ENCODE results near the gene ZNF782. TPM values are rescaled to one million over a fixed set of nuclear protein-coding genes. Genes with fewer than 3 reads are reported as not detected.
"Not testable (repeated sequence)": the region's sequence is repeated elsewhere in the genome, so short reads cannot be mapped to it uniquely, and the experiment has no call there.

Gene ZNF782
- total RNA-seq, 1 donor from 2014 or later, result 41.2 TPM

- no peak for DNase-seq
Measured at GRCh38 chr9:96852676-96853075, 1.6 kb downstream of the ZNF782 start.

DNA sequence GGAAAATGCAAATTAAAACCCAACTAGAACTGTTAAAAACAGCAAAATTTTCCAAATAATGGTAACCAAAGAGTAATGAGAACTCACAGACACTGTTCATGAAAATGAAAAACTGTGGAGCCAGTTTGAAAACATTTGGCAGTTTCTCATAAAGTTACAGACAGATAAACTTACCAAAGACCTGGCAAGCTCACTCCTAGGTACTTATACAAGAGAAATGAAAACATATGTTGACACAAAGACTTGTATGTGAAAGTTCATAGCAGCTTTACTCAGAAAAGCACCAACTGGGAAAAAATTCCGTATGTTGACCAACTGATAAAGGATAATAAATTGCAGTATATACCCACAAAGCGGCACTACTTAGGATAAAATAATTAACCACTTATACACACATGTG, 10.3 kb downstream of the ZNF782 start:
- no peak for DNase-seq

- DNase-seq, result no peak
Measured at GRCh38 chr9:96818533-96818932, 35.8 kb downstream of the ZNF782 start.

- DNase-seq, result no peak
Measured at GRCh38 chr9:96817973-96818372, 36.3 kb downstream of the ZNF782 start.

GRCh38 chr9:96813607-96814006, 40.7 kb downstream of the ZNF782 start:
- no peak for DNase-seq

- not testable (repeated sequence) for DNase-seq
Measured at GRCh38 chr9:96798959-96799358, 55.4 kb downstream of the ZNF782 start.

- no peak for DNase-seq
Measured at GRCh38 chr9:96784021-96784420, 70.3 kb downstream of the ZNF782 start.

- DNase-seq, result no peak
Measured at GRCh38 chr9:96782235-96782634, 72.1 kb downstream of the ZNF782 start.

DNA sequence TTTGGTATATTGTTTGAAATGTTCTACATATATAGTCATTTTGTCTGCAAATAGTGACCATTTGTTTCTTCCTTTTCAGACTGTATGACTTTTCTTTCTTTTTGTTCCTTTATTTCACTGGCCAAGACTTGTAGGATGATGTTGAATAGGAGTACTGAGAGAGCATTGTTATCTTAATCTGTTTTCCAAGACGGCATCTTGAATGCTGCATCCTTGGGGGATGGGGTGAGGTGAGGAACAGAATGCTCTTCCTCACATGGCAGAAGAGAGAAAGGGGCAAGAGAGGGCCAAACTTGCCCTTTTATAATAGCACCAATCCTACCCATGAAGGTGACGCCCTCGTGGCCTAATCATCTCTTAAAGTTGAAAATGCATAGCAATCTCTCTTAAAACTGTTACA, 72.8 kb downstream of the ZNF782 start:
- DNase-seq, result no peak

GRCh38 chr9:96779089-96779488, 75.2 kb downstream of the ZNF782 start:
- DNase-seq, result no peak

GRCh38 chr9:96777426-96777864, 76.9 kb downstream of the ZNF782 start:
- DNase-seq, result no peak

GRCh38 chr9:96771124-96771523, 83.2 kb downstream of the ZNF782 start:
- DNase-seq, result no peak

GRCh38 chr9:96769989-96770388, 84.3 kb downstream of the ZNF782 start:
- DNase-seq, result no peak

Other genes starting within 250 kb of the ZNF782 start
- gene CDC14B, start 234.7 kb downstream of the ZNF782 start, total RNA-seq, result 25.3 TPM
- gene PRXL2C, start 199.2 kb downstream of the ZNF782 start, total RNA-seq, result 5.1 TPM
- gene ZNF510, start 76.4 kb downstream of the ZNF782 start, total RNA-seq, result 61.8 TPM
- not detected for gene NUTM2G, start 74.3 kb upstream of the ZNF782 start, total RNA-seq
- 0.94 TPM for gene CTSV, start 184.6 kb upstream of the ZNF782 start, total RNA-seq